T-helper 1 cell treated with Interleukin-12 subunit alpha and Interleukin-12 subunit beta and Interleukin-4 antibody, amounts not matched to agents 30 μg/mL and 1 μg/mL, for 36 hours (primary cell): ENCODE data around the gene SYNPO.

ENCODE experiments used
- H3K27ac Mint-ChIP-seq: one replicate; pipeline ENCODE4 v1.8.0; 2021; ENCODE audit warnings: mild to moderate bottlenecking, mixed read lengths
- H3K27me3 Mint-ChIP-seq: one replicate; pipeline ENCODE4 v1.8.0; 2021; ENCODE audit warnings: low read depth, mixed read lengths
- H3K36me3 Mint-ChIP-seq: one replicate; pipeline ENCODE4 v1.8.0; 2021; ENCODE audit warnings: low read depth, mixed read lengths
- H3K4me1 Mint-ChIP-seq: one replicate; pipeline ENCODE4 v1.8.0; 2021; ENCODE audit warnings: low read depth, mixed read lengths
- H3K4me3 Mint-ChIP-seq: one replicate; pipeline ENCODE4 v1.8.0; 2021; ENCODE audit warnings: mild to moderate bottlenecking, moderate library complexity, mixed read lengths
- H3K9me3 Mint-ChIP-seq: one replicate; pipeline ENCODE4 v1.8.0; 2021; ENCODE audit warnings: mixed read lengths

SYNPO gene

GRCh38 chr5:150660108-150660831 lies 19.8 kb downstream of the SYNPO start:
- H3K27ac Mint-ChIP-seq: no peak overlapping the region
- H3K4me1 Mint-ChIP-seq: peaks cover 6% of the 10 kb centered on the region
- no peaks in the 10 kb centered on the region for H3K36me3 Mint-ChIP-seq
- peak overlapping the region; percentile 28 for H3K4me3 Mint-ChIP-seq
- H3K27me3 Mint-ChIP-seq: peaks cover 17% of the 10 kb centered on the region
- no peaks in the 10 kb centered on the region for H3K9me3 Mint-ChIP-seq

GRCh38 chr5:150661086-150661485 lies 20.6 kb downstream of the SYNPO start, which contains the start of gene MYOZ3:
TSS of gene MYOZ3 (plus strand) at chr5:150661251. CDS start at chr5:150662942, 1,691 bp downstream.
- H3K27ac Mint-ChIP-seq: no peak within 1 kb of the TSS
- no peaks in the 10 kb centered on the region for H3K9me3 Mint-ChIP-seq
- peaks cover 17% of the 10 kb centered on the region for H3K27me3 Mint-ChIP-seq
- peaks cover 3% of the 10 kb centered on the region for H3K4me1 Mint-ChIP-seq
- H3K4me3 Mint-ChIP-seq: peak within 1 kb of the TSS; percentile 28
- H3K36me3 Mint-ChIP-seq: no peaks in the 10 kb centered on the region

- Mint-ChIP-seq H3K4me1 (peaks cover 3% of the 10 kb centered on the region), H3K4me3 (no peak overlapping the region), H3K27ac (no peak overlapping the region), H3K27me3 (peaks cover 17% of the 10 kb centered on the region), H3K9me3 (no peaks in the 10 kb centered on the region), H3K36me3 (no peaks in the 10 kb centered on the region)
Measured at GRCh38 chr5:150661821-150662596, 21.5 kb downstream of the SYNPO start.

GRCh38 chr5:150662731-150663516 lies 22.5 kb downstream of the SYNPO start:
- no peaks in the 10 kb centered on the region for H3K9me3 Mint-ChIP-seq
- H3K36me3 Mint-ChIP-seq: no peaks in the 10 kb centered on the region
- H3K27ac Mint-ChIP-seq: no peak overlapping the region
- H3K4me1 Mint-ChIP-seq: no peaks in the 10 kb centered on the region
- H3K27me3 Mint-ChIP-seq: peaks cover 17% of the 10 kb centered on the region
- no peak overlapping the region for H3K4me3 Mint-ChIP-seq

- no peak overlapping the region for H3K27ac Mint-ChIP-seq
- H3K4me3 Mint-ChIP-seq: no peak overlapping the region
- peaks cover 17% of the 10 kb centered on the region for H3K27me3 Mint-ChIP-seq
- no peaks in the 10 kb centered on the region for H3K4me1 Mint-ChIP-seq
- no peaks in the 10 kb centered on the region for H3K9me3 Mint-ChIP-seq
- no peaks in the 10 kb centered on the region for H3K36me3 Mint-ChIP-seq
Measured at GRCh38 chr5:150663936-150664335, 23.5 kb downstream of the SYNPO start.

GRCh38 chr5:150665044-150665443 lies 24.6 kb downstream of the SYNPO start:
- H3K36me3 Mint-ChIP-seq: no peaks in the 10 kb centered on the region
- H3K27me3 Mint-ChIP-seq: peaks cover 19% of the 10 kb centered on the region
- H3K4me3 Mint-ChIP-seq: no peak overlapping the region
- H3K27ac Mint-ChIP-seq: no peak overlapping the region
- H3K4me1 Mint-ChIP-seq: no peaks in the 10 kb centered on the region
- no peaks in the 10 kb centered on the region for H3K9me3 Mint-ChIP-seq

- no peaks in the 10 kb centered on the region for H3K9me3 Mint-ChIP-seq
- no peak overlapping the region for H3K4me3 Mint-ChIP-seq
- H3K27ac Mint-ChIP-seq: no peak overlapping the region
- H3K4me1 Mint-ChIP-seq: peaks cover 3% of the 10 kb centered on the region
- peaks cover 24% of the 10 kb centered on the region for H3K27me3 Mint-ChIP-seq
- H3K36me3 Mint-ChIP-seq: no peaks in the 10 kb centered on the region
Measured at GRCh38 chr5:150670275-150670947, 30.0 kb downstream of the SYNPO start.

GRCh38 chr5:150670948-150671310 lies 30.5 kb downstream of the SYNPO start:
- Mint-ChIP-seq H3K4me3 (no peak overlapping the region), H3K36me3 (no peaks in the 10 kb centered on the region)

GRCh38 chr5:150671509-150672236 lies 31.2 kb downstream of the SYNPO start:
- peaks cover 24% of the 10 kb centered on the region for H3K27me3 Mint-ChIP-seq
- H3K9me3 Mint-ChIP-seq: no peaks in the 10 kb centered on the region
- H3K36me3 Mint-ChIP-seq: no peaks in the 10 kb centered on the region
- peak overlapping the region; percentile 77 for H3K4me3 Mint-ChIP-seq
- H3K27ac Mint-ChIP-seq: no peak overlapping the region
- peaks cover 3% of the 10 kb centered on the region for H3K4me1 Mint-ChIP-seq

More at GRCh38 chr5:150670948-150671310, 30.5 kb downstream of the SYNPO start:
- Mint-ChIP-seq H3K27me3 (peaks cover 24% of the 10 kb centered on the region), H3K4me1 (peaks cover 3% of the 10 kb centered on the region), H3K9me3 (no peaks in the 10 kb centered on the region), H3K27ac (no peak overlapping the region)

- H3K36me3 Mint-ChIP-seq: no peaks in the 10 kb centered on the region
- H3K4me3 Mint-ChIP-seq: peak overlapping the region; percentile 77
- peaks cover 3% of the 10 kb centered on the region for H3K4me1 Mint-ChIP-seq
- no peak overlapping the region for H3K27ac Mint-ChIP-seq
- no peaks in the 10 kb centered on the region for H3K9me3 Mint-ChIP-seq
- H3K27me3 Mint-ChIP-seq: peaks cover 24% of the 10 kb centered on the region
Measured at GRCh38 chr5:150672237-150672883, 31.9 kb downstream of the SYNPO start.

- Mint-ChIP-seq H3K36me3 (no peaks in the 10 kb centered on the region), H3K9me3 (no peaks in the 10 kb centered on the region), H3K4me3 (no peak overlapping the region), H3K4me1 (peaks cover 3% of the 10 kb centered on the region), H3K27ac (no peak overlapping the region), H3K27me3 (peaks cover 24% of the 10 kb centered on the region)
Measured at GRCh38 chr5:150672884-150673275, 32.4 kb downstream of the SYNPO start.

GRCh38 chr5:150674341-150674821 lies 33.9 kb downstream of the SYNPO start:
- H3K4me3 Mint-ChIP-seq: no peak overlapping the region
- H3K27ac Mint-ChIP-seq: no peak overlapping the region
- H3K9me3 Mint-ChIP-seq: no peaks in the 10 kb centered on the region
- H3K4me1 Mint-ChIP-seq: peaks cover 3% of the 10 kb centered on the region
- H3K27me3 Mint-ChIP-seq: peaks cover 24% of the 10 kb centered on the region
- H3K36me3 Mint-ChIP-seq: no peaks in the 10 kb centered on the region

- peaks cover 20% of the 10 kb centered on the region for H3K27me3 Mint-ChIP-seq
- no peaks in the 10 kb centered on the region for H3K36me3 Mint-ChIP-seq
- no peak overlapping the region for H3K4me3 Mint-ChIP-seq
- H3K27ac Mint-ChIP-seq: no peak overlapping the region
- H3K9me3 Mint-ChIP-seq: no peaks in the 10 kb centered on the region
- H3K4me1 Mint-ChIP-seq: peaks cover 3% of the 10 kb centered on the region
Measured at GRCh38 chr5:150675069-150675468, 34.6 kb downstream of the SYNPO start.
